Measurements from ENCODE around the gene DDX31.
"Not testable (repeated sequence)": the region's sequence is repeated elsewhere in the genome, so short reads cannot be mapped to it uniquely, and the experiment has no call there.

Gene DDX31

DNA sequence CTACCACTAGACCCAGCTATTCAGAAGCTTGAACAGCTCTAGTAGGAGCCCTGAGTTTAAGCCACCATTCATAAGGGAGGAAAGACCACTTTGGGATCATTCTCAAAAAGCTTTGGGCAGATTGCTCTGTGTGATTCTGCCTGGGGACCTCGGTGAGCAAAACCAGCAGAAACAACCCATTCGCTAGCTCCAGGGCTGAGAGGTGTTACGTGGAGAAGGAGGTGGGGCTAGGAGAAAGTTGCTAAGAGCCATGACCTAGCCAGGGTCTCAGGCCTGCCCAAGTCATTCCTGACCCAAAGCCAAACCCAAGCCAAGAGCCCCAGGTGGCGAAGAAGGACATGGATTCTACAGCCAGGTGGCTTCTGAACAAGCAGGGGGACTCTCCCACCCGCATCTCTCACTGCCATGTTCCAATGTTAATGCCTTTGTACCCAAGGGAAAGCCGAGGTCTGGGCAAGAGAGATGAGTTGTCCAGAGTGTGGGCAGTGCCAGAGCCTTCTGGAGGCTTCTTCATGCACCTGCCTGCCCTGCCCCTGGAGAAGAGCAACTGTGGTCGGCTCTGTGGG is 91.3 kb downstream of the DDX31 start:
- DNase-seq (ENCODE audit: low spot score), result no peak

- no peak for DNase-seq (ENCODE audit: low spot score)
These were observed 92.7 kb downstream of the DDX31 start for GRCh38 chr9:132577119-132577518.

GRCh38 chr9:132575811-132576210 is 94.0 kb downstream of the DDX31 start:
- DNase-seq (ENCODE audit: low spot score), result no peak

DNA sequence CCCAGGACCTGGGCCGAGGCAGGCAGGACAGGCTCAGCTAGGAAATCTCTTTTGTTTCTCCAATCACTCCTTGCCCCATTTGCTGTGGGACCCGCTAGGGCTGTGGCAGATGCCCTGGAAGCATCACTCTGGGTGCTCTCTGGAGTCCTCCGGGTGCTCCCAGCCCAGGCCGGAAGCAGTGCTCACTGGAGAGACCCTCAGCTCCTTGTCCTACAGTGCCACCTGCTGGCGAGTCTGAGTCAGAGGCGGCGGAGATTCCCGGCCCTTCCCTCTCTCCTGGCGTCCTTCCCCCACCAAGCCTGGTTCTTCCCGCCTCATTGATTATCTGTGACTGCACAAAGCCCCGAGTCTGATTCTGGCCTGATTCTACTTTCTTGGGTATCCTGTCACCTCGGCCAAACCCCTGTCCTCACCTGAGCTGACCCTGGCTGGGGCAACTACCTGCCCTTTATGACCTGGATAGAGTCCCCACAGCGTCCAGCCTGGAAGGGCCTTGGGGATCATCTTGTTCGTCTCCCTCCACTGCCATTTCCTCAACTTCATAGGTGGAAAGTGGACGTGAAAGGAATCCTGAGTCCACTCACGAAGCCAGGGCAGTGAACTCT is 94.7 kb downstream of the DDX31 start:
- DNase-seq (ENCODE audit: low spot score), result peak; percentile 27

DNA sequence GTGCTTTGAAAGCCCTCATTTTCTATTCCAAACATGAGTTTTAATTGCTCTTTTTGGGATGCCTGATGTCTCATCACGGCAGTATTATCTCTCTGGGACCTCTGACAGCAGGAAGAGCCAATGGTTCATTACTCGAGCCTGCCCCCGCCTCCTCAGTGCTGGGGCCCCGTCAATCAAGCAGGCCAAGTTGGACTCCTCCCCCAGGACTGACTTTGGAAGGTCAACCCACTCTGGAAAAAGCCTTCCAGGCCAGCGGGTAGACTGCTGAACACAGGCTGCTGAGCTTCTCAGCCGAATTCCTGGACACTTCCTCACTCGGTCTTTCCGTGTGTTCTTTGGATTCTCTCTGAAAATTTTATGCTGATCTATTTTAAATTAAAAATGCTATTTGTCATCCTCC is 96.9 kb downstream of the DDX31 start:
- DNase-seq (ENCODE audit: low spot score), result no peak

DNA sequence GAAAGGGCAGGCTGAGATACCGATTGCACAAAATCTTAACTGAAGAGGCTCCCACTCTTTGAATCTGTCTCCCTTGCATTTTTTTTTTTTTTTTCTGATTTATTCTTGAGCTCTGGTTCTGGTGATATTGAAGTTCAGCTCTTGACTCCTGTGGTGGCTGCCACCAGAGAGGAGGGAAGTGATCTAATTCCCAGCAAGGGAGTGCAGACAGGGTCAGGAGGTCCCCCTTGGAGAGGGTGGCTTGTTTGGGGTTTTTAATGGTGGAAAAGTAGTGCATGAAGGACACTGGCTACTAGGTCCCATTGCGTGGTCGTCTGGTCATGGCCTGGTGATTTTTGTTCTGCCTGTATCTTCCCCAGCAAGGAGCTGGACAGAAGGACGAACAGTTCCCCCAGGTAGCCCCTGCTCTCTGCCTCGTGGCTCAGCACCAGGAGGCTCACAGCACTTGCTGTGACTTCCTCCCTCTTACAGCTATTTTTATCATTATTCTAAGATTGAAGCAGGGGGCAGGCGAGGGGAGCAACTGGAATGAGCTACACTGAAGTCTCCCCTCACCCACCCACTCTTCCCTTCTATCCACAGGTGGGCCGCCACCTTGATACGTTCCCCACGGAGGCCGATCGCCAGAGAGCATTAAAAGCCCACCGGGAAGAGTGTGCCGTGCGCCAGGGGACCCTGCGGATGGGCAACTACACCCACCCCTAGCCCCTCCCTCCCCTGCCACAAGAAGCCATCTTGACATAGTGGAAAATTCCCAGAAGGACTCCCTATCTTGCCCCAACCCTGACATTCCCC is 97.8 kb downstream of the DDX31 start:
- DNase-seq (ENCODE audit: low spot score), result no peak

GRCh38 chr9:132568787-132569186 is 101.0 kb downstream of the DDX31 start:
- DNase-seq (ENCODE audit: low spot score), result not testable (repeated sequence)

DNA sequence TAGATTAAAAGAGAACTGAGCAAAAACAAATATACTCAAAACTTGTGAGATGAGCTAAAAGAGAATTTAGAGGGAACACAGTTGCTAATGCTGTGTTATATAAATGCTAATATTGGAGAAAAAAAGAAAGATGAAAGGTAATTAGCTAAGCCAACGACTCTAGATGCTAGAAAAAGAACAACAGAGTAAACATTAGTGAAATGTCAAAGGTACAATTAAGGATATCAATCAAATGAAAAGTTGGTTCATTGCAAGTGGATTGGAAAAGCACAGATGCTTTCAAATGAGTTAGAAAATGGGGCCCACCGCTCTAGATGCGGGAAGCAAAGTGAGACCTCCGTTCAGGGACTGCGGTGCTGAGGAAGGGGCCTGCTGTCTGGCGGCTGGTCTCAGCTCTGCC is 105.3 kb downstream of the DDX31 start:
- DNase-seq (ENCODE audit: low spot score), result no peak

- DNase-seq (ENCODE audit: low spot score), result no peak
These were observed 107.5 kb downstream of the DDX31 start for GRCh38 chr9:132562306-132562573.

- no peak for DNase-seq (ENCODE audit: low spot score)
These were observed 109.1 kb downstream of the DDX31 start for GRCh38 chr9:132560616-132561202.

- DNase-seq (ENCODE audit: low spot score), result no peak
These were observed 110.1 kb downstream of the DDX31 start for GRCh38 chr9:132559711-132560110.

- DNase-seq (ENCODE audit: low spot score), result no peak
These were observed 112.6 kb downstream of the DDX31 start for GRCh38 chr9:132557159-132557558.

- no peak for DNase-seq (ENCODE audit: low spot score)
These were observed 113.1 kb downstream of the DDX31 start for GRCh38 chr9:132556714-132557113.

- DNase-seq (ENCODE audit: low spot score), result no peak
These were observed 113.5 kb downstream of the DDX31 start for GRCh38 chr9:132556235-132556634.

DNA sequence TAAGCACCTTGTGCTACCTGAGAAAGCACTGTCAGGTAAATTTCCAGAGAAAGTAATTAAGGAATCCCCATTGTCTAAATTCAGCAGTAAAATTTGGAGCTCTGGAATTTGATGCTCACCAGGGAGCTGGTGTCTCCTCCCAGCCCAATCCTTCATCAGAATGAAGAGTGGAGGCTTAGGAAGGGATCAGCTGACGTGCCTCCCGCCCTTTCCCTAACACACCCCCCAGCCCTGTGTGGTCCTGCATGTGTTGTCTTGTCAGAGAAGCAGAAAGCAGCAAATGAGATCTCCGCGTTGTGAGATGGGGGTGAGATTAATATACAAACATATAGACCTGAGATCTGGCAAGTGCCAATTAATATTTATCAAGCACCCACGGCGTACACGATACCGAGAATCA is 114.3 kb downstream of the DDX31 start:
- no peak for DNase-seq (ENCODE audit: low spot score)

DNA sequence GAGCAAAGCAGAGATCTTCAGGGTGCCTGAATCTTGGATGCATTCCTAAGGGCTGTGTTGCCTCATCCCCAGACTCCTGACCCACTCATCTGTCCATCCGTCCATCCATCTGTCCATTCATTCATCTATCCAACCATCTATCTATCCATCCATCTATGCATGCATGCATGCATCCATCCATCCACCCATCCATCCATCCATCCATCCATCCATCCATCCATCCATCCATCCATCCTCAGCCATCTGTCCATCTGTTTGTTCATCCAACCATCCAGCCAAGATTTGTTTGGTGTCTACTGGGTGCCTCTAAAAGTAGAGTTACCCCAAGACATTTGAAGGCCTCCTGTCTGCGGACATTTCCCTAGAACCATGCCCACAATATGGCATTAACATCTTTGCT is 115.0 kb downstream of the DDX31 start:
- no peak for DNase-seq (ENCODE audit: low spot score)

- no peak for DNase-seq (ENCODE audit: low spot score)
These were observed 117.7 kb downstream of the DDX31 start for GRCh38 chr9:132552041-132552440.

GRCh38 chr9:132551556-132551955 is 118.2 kb downstream of the DDX31 start:
- DNase-seq (ENCODE audit: low spot score), result no peak

DNA sequence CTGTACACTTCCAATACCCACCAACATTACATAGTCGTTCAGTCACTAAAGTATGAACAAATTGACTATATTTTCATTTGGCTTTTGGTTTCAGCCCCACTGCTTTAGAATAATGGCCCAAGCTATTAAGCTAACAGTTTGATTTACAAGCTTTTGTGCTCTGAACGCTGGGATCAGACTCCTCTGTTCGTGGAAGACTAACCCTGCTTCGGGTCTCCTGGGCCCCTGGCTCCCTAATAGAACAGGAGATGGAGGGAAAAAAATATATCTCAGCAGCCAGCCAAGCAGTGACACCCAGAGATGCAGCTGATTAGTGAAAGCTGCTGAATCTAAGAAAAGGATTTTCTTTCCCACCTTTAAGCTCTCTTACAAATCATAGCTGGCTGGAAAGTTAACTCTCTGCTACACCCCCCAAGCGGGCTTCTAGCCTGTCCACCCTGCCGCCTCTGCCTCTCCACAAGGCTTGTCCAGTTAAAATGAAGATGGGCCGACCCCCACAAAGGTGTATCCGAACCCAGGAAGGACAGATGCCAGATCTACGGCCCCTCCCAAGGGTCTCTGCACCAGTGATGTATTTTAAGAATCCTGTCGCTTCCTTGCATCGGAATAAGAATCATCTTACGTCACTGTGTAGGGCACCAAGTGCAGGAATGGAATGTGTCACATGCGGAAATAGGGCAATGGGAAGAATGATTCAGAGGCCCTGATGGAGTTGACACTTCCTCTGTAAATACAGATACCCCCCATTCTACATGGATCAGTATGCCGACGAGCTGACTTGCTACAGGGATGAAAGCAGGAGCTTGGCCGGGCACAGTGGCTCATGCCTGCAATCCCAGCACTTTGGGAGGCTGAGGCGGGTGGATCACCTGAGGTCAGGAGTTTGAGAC is 120.8 kb downstream of the DDX31 start:
- DNase-seq (ENCODE audit: low spot score), result no peak

DNA sequence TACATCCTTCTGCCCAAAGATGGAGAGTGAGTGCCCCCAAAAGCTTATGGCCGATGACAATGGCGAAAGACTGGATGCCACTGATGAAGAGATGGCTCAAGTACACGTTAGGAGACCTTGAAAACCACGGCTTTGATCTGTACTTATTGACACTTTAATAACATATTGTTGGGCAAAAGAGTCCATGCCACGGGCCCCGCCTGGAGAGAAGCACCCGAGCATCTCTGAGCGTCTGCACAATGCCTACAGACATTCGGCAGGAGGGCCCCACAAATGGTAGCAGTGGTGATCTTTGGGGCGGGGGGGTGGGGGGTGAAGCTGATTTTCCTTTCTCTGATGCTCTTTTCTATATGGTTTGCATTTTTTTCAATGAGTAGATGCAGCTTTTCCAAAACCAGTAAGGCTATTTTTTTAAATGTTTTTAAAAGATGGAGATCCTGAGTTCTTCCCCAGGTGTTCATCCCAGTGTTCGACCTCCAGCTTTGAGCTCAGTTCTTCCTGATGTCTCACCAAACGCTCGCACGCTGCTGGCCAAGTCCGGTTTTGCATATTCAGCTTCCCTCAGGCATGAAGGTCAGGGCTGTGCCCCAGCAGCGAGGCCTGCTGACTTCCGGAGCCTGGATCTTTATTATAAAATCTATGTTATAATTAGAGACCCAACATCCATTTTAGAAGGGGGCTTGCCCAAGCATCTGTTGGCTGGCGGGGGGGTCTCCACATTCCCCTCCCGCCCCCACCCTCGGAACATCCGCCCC is 121.6 kb downstream of the DDX31 start:
- no peak for DNase-seq (ENCODE audit: low spot score)

GRCh38 chr9:132547436-132547835 is 122.3 kb downstream of the DDX31 start:
- DNase-seq (ENCODE audit: low spot score), result no peak

DNA sequence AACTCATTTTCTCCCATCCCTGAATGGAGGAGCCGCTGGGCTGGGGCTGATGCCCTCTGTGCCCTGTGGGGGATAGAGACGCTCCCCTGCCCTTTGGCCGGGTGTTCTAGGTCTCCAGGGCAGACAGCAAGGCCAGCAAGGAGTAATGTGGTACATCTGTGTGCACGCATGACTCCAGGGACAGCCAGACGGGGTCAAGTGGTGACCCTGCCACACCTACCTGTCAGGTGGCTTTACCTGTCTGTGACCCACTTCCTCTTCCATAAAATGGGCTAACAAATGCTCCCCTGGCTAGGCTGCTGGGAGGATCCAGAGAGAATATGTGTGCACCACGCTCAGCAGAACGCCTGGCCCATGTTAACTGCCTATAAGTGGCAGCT is 122.7 kb downstream of the DDX31 start:
- DNase-seq (ENCODE audit: low spot score), result no peak
